Stimulated activated CD8-positive, alpha-beta memory T cell treated with anti-CD3 and anti-CD28 coated beads, Interleukin-15, amount 100 ng/mL, for 4 hours (primary cell): ENCODE results near the gene CPSF3.
"Not testable (repeated sequence)": the region's sequence is repeated elsewhere in the genome, so short reads cannot be mapped to it uniquely, and the experiment has no call there.

ENCODE experiments used
- DNase-seq, 2 donors: peaks; one replicate each; pipeline ENCODE4 v3.0.0-alpha.2; 2020; ENCODE audit warnings: low read depth in 2 of 2

CPSF3 gene

GRCh38 chr2:9466147-9466683, 42.8 kb downstream of the CPSF3 start:
- DNase-seq: no peak

- DNase-seq: no peak
These were observed 44.2 kb downstream of the CPSF3 start for GRCh38 chr2:9467687-9468086.

GRCh38 chr2:9471206-9471605, 47.8 kb downstream of the CPSF3 start:
- DNase-seq: no peak

- no peak for DNase-seq
These were observed 49.1 kb downstream of the CPSF3 start for GRCh38 chr2:9472511-9472910.

GRCh38 chr2:9473308-9473984, 50.0 kb downstream of the CPSF3 start:
- DNase-seq: no peak

GRCh38 chr2:9473985-9474360, 50.5 kb downstream of the CPSF3 start:
- DNase-seq: peak; percentile 44 to 49

GRCh38 chr2:9474361-9475057, 51.1 kb downstream of the CPSF3 start, which contains the start of gene IAH1:
IAH1 (plus strand) TSS chr2:9474551; CDS start chr2:9474567, 16 bp downstream.
- DNase-seq: peak; percentile 66 to 71

GRCh38 chr2:9477914-9478313, 54.5 kb downstream of the CPSF3 start:
- no peak for DNase-seq

GRCh38 chr2:9478526-9478925, 55.1 kb downstream of the CPSF3 start:
- DNase-seq: no peak

- no peak for DNase-seq
These were observed 56.7 kb downstream of the CPSF3 start for GRCh38 chr2:9480157-9480556.

- DNase-seq: no peak
These were observed 59.7 kb downstream of the CPSF3 start for GRCh38 chr2:9483107-9483506.

GRCh38 chr2:9484533-9484932, 61.1 kb downstream of the CPSF3 start:
- no peak for DNase-seq

- no peak for DNase-seq
These were observed 65.4 kb downstream of the CPSF3 start for GRCh38 chr2:9488583-9489547.

- DNase-seq: no peak
These were observed 67.3 kb downstream of the CPSF3 start for GRCh38 chr2:9490789-9491188.

GRCh38 chr2:9492927-9493326, 69.5 kb downstream of the CPSF3 start:
- DNase-seq: no peak

- no peak for DNase-seq
These were observed 70.0 kb downstream of the CPSF3 start for GRCh38 chr2:9493478-9493877.

GRCh38 chr2:9494081-9494480, 70.6 kb downstream of the CPSF3 start:
- DNase-seq: no peak

- DNase-seq: no peak
These were observed 73.6 kb downstream of the CPSF3 start for GRCh38 chr2:9497017-9497416.

- DNase-seq: no peak
These were observed 74.8 kb downstream of the CPSF3 start for GRCh38 chr2:9498210-9498609.

GRCh38 chr2:9508931-9509330, 85.5 kb downstream of the CPSF3 start:
- DNase-seq: no peak

GRCh38 chr2:9513946-9514345, 90.5 kb downstream of the CPSF3 start:
- DNase-seq: not testable (repeated sequence)
